Lower leg skin (tissue), 4 donors: ENCODE results near the gene SPPL3. TPM values are rescaled to one million over a fixed set of nuclear protein-coding genes. Genes with fewer than 3 reads are reported as not detected.
"Not testable (repeated sequence)": the region's sequence is repeated elsewhere in the genome, so short reads cannot be mapped to it uniquely, and the experiment has no call there.

ENCODE experiments used
- DNase-seq, 2 donors: peaks; one replicate each; pipeline ENCODE4 v3.0.0-alpha.2; 2019; ENCODE audit warnings: low spot score in 2 of 2
- H3K4me3 ChIP-seq: fragments of 200-600 bp; sonication (generic); 2 replicates; pipeline ENCODE4 v1.5.1; 2017; ENCODE audit warnings: mild to moderate bottlenecking, low read depth; ENCODE audit not compliant: poor library complexity, severe bottlenecking
- CTCF ChIP-seq, 3 donors: fragments of 450-650 bp; IDR thresholded peaks; one replicate each; pipeline ENCODE4 v1.5.1; 2016; ENCODE audit warnings: antibody characterized with exemption in 3 of 3, mild to moderate bottlenecking in 3 of 3, moderate library complexity in 2 of 3
- POLR2A ChIP-seq, 2 donors: fragments of 450-650 bp; IDR thresholded peaks; one replicate each; pipeline ENCODE4 v1.6.1; 2016 to 2017; ENCODE audit warnings: antibody characterized with exemption in 2 of 2, mild to moderate bottlenecking in 1 of 2, moderate library complexity in 1 of 2
- WGBS, 2 donors: methylation state at CpG; one replicate each; pipeline ENCODE4 v1.1.5; 2018; 5-methylcytosine and 5-hydroxymethylcytosine counted together
- intact Hi-C: fragments of 100-400 bp; cut with DNase I; formaldehyde crosslinking; loops from one replicate; pipeline ENCODE4 v1.15.0; 2023; ENCODE audit warnings: low total_unique reads
- total RNA-seq, 4 donors: library from RNA; depleted of rRNA; stranded (reverse); fragments of >200 nt; gene quantifications; one replicate each; pipeline ENCODE4 v1.1.0, GENCODE V29; 2016

SPPL3 gene
- total RNA-seq, 4 donors from 2014 or later: 47.3 to 59.0 (median 52.4) TPM

GRCh38 chr12:120737557-120738251 lies 166.5 kb downstream of the SPPL3 start:
- TF ChIP-seq CTCF (IDR thresholded peaks at IDR 0.05) (no peak), POLR2A (IDR thresholded peaks at IDR 0.05) (no peak)
- 85 to 91% methylated on average over 24 to 25 of the region's 25 CpGs for WGBS, 2 donors
- no peak for DNase-seq
- H3K4me3 ChIP-seq: no peak overlapping the region
- intact Hi-C loops: no loop called here

GRCh38 chr12:120736404-120737331 lies 167.5 kb downstream of the SPPL3 start:
- DNase-seq: no peak
- intact Hi-C loops: no loop called here
- WGBS, 2 donors: 92 to 94% methylated on average over 23 to 38 of the region's 38 CpGs
- H3K4me3 ChIP-seq: no peak overlapping the region
- TF ChIP-seq POLR2A (IDR thresholded peaks at IDR 0.05) (no peak), CTCF (IDR thresholded peaks at IDR 0.05) (no peak)

- intact Hi-C loops: no loop called here
- DNase-seq: no peak
- no peak overlapping the region for H3K4me3 ChIP-seq
- 67 to 75% methylated on average over 3 of the region's 3 CpGs for WGBS, 2 donors
- no peak for TF ChIP-seq CTCF (IDR thresholded peaks at IDR 0.05)
- no peak for TF ChIP-seq POLR2A (IDR thresholded peaks at IDR 0.05)
These were observed 169.0 kb downstream of the SPPL3 start for GRCh38 chr12:120735181-120735580.

- WGBS, 2 donors: 91% methylated on average over 10 of the region's 10 CpGs
- intact Hi-C loops: no loop called here
- TF ChIP-seq POLR2A (IDR thresholded peaks at IDR 0.05) (no peak), CTCF (IDR thresholded peaks at IDR 0.05) (no peak)
- no peak for DNase-seq
- no peak overlapping the region for H3K4me3 ChIP-seq
These were observed 169.9 kb downstream of the SPPL3 start for GRCh38 chr12:120734210-120734609.

- whole genome bisulfite sequencing, 2 donors: 81 to 89% methylated on average over 3 of the region's 3 CpGs
These were observed 170.6 kb downstream of the SPPL3 start for GRCh38 chr12:120733574-120733973.

GRCh38 chr12:120732198-120732597 lies 172.0 kb downstream of the SPPL3 start:
- H3K4me3 ChIP-seq, intact Hi-C loops, DNase-seq: not testable (repeated sequence)
- 98% methylated on average over 18 to 32 of the region's 35 CpGs for WGBS, 2 donors

More at GRCh38 chr12:120733574-120733973, 170.6 kb downstream of the SPPL3 start:
- DNase-seq: no peak
- intact Hi-C loops: no loop called here
- TF ChIP-seq CTCF (IDR thresholded peaks at IDR 0.05) (no peak), POLR2A (IDR thresholded peaks at IDR 0.05) (no peak)
- H3K4me3 ChIP-seq: no peak overlapping the region
